ENCODE data around the gene UBE2I.

- TF ChIP-seq CTCF (conservative IDR thresholded peaks at IDR 0.05): no peak
- TF ChIP-seq EZH2 (IDR thresholded peaks at IDR 0.05; ENCODE audit: low read depth): no peak
These were observed 10.2 kb upstream of the UBE2I start for GRCh38 chr16:1299012-1299867.
